Suprapubic skin (tissue), 4 donors: ENCODE data around the gene USP43.

Experiments
- EP300 ChIP-seq: sonication (generic); formaldehyde crosslinking; IDR thresholded peaks from one replicate; pipeline ENCODE4 v1.6.1; 2017; ENCODE audit warnings: antibody characterized with exemption
- POLR2A ChIP-seq, 2 donors: fragments of 450-650 bp; IDR thresholded peaks; one replicate each; pipeline ENCODE4 v1.6.1; 2017; ENCODE audit warnings: antibody characterized with exemption in 2 of 2, mild to moderate bottlenecking in 2 of 2, moderate library complexity in 2 of 2
- POLR2AphosphoS5 ChIP-seq, 3 donors: sonication (generic); formaldehyde crosslinking; IDR thresholded peaks; one replicate each; pipeline ENCODE4 v1.6.1; 2017; ENCODE audit warnings: antibody characterized with exemption in 3 of 3
- TF ChIP-seq, protein P1 (sequence below), 2 donors: fragments of 200-600 bp in 1 of 2; fragments of 450-650 bp in 1 of 2; sonication (generic) in 1 of 2; IDR thresholded peaks; one replicate each; pipeline ENCODE4 v1.5.1; 2016 to 2019; ENCODE audit warnings: antibody characterized with exemption in 2 of 2, mild to moderate bottlenecking in 1 of 2, moderate library complexity in 1 of 2

DNA sequence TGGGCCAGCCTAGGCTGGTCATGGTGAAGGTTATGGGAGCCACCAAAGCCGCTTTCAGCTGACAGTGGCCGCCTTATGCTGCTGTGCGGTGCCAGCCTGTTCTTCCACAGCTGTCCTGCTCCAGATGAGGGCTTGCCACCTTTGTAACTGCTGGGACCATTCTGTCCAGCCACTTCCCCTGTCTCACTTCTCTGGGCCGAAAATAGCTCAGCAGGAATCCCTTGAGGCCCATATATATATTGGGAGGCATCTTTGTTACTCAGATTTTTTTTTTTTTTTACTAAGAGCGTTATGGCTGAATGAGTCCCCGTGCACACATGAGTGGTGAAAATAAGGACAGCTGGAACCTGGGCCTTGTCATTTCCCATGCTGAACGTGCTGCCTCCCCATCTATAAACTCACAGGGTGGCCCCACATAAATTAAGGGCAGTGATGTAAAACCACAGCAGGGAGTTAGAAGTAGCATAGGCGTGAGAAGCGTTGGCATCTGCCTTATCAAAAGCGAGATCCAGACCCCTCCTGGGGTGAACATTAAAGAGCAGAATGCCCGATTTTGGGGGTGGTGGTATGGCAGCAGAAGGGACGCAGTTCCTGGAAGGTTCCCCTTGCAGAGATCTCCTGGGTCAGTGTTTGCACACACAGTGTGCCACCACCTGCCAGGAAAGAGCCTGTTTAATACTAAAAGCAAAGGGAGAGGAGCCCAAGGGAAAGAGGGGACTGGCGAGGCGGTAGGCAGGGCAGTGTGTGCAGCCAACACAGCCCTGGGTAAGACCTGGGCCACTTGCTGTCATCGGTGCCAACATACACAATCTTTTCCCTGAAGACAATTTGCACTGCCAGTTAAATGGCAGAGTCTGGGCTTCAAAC, 57.8 kb downstream of the USP43 start:
- no peak for TF ChIP-seq EP300
- TF ChIP-seq, protein P1, sequence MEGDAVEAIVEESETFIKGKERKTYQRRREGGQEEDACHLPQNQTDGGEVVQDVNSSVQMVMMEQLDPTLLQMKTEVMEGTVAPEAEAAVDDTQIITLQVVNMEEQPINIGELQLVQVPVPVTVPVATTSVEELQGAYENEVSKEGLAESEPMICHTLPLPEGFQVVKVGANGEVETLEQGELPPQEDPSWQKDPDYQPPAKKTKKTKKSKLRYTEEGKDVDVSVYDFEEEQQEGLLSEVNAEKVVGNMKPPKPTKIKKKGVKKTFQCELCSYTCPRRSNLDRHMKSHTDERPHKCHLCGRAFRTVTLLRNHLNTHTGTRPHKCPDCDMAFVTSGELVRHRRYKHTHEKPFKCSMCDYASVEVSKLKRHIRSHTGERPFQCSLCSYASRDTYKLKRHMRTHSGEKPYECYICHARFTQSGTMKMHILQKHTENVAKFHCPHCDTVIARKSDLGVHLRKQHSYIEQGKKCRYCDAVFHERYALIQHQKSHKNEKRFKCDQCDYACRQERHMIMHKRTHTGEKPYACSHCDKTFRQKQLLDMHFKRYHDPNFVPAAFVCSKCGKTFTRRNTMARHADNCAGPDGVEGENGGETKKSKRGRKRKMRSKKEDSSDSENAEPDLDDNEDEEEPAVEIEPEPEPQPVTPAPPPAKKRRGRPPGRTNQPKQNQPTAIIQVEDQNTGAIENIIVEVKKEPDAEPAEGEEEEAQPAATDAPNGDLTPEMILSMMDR (IDR thresholded peaks at IDR 0.05), result no peak
- no peak for TF ChIP-seq POLR2AphosphoS5 (IDR thresholded peaks at IDR 0.05)
- no peak for TF ChIP-seq POLR2A (IDR thresholded peaks at IDR 0.05)
